HepG2 (cell line): ENCODE results near the gene MFSD2B. TPM values are rescaled to one million over a fixed set of nuclear protein-coding genes. Genes with fewer than 3 reads are reported as not detected.

ENCODE experiments used
- AGO1 ChIP-seq: fragments of 200-400 bp; formaldehyde crosslinking; IDR thresholded peaks from 2 replicates; pipeline ENCODE4 v1.6.1; 2017; ENCODE audit warnings: mild to moderate bottlenecking, low read depth, low read length, moderate library complexity; ENCODE audit not compliant: poor library complexity, severe bottlenecking
- CHCHD3 ChIP-seq: sonication (generic); formaldehyde crosslinking; IDR thresholded peaks from 2 replicates; pipeline ENCODE4 v1.8.0; 2022; ENCODE audit warnings: mild to moderate bottlenecking, missing genetic modification reagents, moderate library complexity
- FOXA3 ChIP-seq: IDR thresholded peaks from 2 replicates; pipeline ENCODE4 v1.6.1; 2016; ENCODE audit warnings: missing genetic modification reagents, missing compliant biosample characterization
- MAFG ChIP-seq: sonication (generic); formaldehyde crosslinking; IDR thresholded peaks from 2 replicates; pipeline ENCODE4 v1.5.1; 2020; ENCODE audit warnings: mild to moderate bottlenecking, missing genetic modification reagents
- MEIS2 ChIP-seq: sonication (generic); formaldehyde crosslinking; IDR thresholded peaks from 2 replicates; pipeline ENCODE4 v1.9.0; 2021; ENCODE audit warnings: mild to moderate bottlenecking, missing genetic modification reagents
- MLLT10 ChIP-seq: sonication (generic); formaldehyde crosslinking; IDR thresholded peaks from 2 replicates; pipeline ENCODE4 v1.4.0; 2020; ENCODE audit warnings: missing genetic modification reagents
- NFKBIZ ChIP-seq: IDR thresholded peaks from 2 replicates; pipeline ENCODE4 v1.6.1; 2018; ENCODE audit warnings: missing genetic modification reagents, missing compliant biosample characterization
- NR2F2 ChIP-seq: IDR thresholded peaks from 2 replicates; pipeline ENCODE4 v1.6.1; 2012; ENCODE audit warnings: low read depth, inconsistent platforms, borderline replicate concordance
- RBM22 ChIP-seq: fragments of 200-400 bp; formaldehyde crosslinking; optimal IDR thresholded peaks from 2 replicates; pipeline ENCODE3; 2017; ENCODE audit warnings: mild to moderate bottlenecking, low read length, moderate library complexity
- RNF219 ChIP-seq: sonication (generic); formaldehyde crosslinking; IDR thresholded peaks from 2 replicates; pipeline ENCODE4 v1.5.0; 2020; ENCODE audit warnings: mild to moderate bottlenecking, missing genetic modification reagents
- SIN3A ChIP-seq: IDR thresholded peaks from 2 replicates; pipeline ENCODE4 v1.6.1; 2011; ENCODE audit warnings: low read depth, mild to moderate bottlenecking, control low read depth, low read length, borderline replicate concordance
- SNAI1 ChIP-seq: sonication (generic); formaldehyde crosslinking; IDR thresholded peaks from 2 replicates; pipeline ENCODE4 v1.5.0; 2020; ENCODE audit warnings: mild to moderate bottlenecking, missing genetic modification reagents, borderline replicate concordance
- STAT5B ChIP-seq: sonication (generic); formaldehyde crosslinking; IDR thresholded peaks from 2 replicates; pipeline ENCODE4 v1.4.0; 2020; ENCODE audit warnings: missing genetic modification reagents
- THAP11 ChIP-seq: IDR thresholded peaks from 2 replicates; pipeline ENCODE4 v1.6.1; 2016; ENCODE audit warnings: missing biosample characterization, missing genetic modification reagents
- TOPORS ChIP-seq: sonication (generic); formaldehyde crosslinking; IDR thresholded peaks from 2 replicates; pipeline ENCODE4 v1.8.0; 2023; ENCODE audit warnings: mild to moderate bottlenecking, missing genetic modification reagents
- YEATS4 ChIP-seq: sonication (generic); formaldehyde crosslinking; IDR thresholded peaks from 2 replicates; pipeline ENCODE4 v1.4.0; 2020; ENCODE audit warnings: missing genetic modification reagents, borderline replicate concordance
- ZNF10 ChIP-seq: sonication (generic); formaldehyde crosslinking; IDR thresholded peaks from 2 replicates; pipeline ENCODE4 v1.4.0; 2020; ENCODE audit warnings: mild to moderate bottlenecking, low read depth, missing genetic modification reagents, borderline replicate concordance
- ZNF343 ChIP-seq: sonication (generic); formaldehyde crosslinking; IDR thresholded peaks from 2 replicates; pipeline ENCODE4 v1.4.0; 2020; ENCODE audit warnings: mild to moderate bottlenecking, missing genetic modification reagents
- ZNF484 ChIP-seq: sonication (generic); formaldehyde crosslinking; IDR thresholded peaks from 2 replicates; pipeline ENCODE4 v1.5.1; 2020; ENCODE audit warnings: mild to moderate bottlenecking, low read depth, missing genetic modification reagents, borderline replicate concordance
- ZNF614 ChIP-seq: IDR thresholded peaks from 2 replicates; pipeline ENCODE4 v1.6.1; 2018; ENCODE audit warnings: missing biosample characterization, missing genetic modification reagents, inconsistent platforms, borderline replicate concordance
- ZSCAN29 ChIP-seq: sonication (generic); formaldehyde crosslinking; conservative IDR thresholded peaks from 2 replicates; pipeline ENCODE4 v1.4.0; 2020; ENCODE audit warnings: mild to moderate bottlenecking, missing genetic modification reagents
- polyA plus RNA-seq, 8 experiments: library from polyadenylated mRNA; depleted of rRNA in 3 of 8; stranded (reverse) in 7 of 8; unstranded in 1 of 8; fragments of >200 nt; fragmentation: Illumina TruSeq in 4 of 8; extraction: Trizol in 4 of 8; gene quantifications; 2 replicates each; pipeline versions ENCODE4 v1.2.1 to v1.2.3, GENCODE V29; 2011 to 2016; ENCODE audit warnings: low read depth in 4 of 8, missing spikeins in 1 of 8, mixed read lengths in 1 of 8; ENCODE audit not compliant: insufficient read depth in 1 of 8
- total RNA-seq, 5 experiments: library from RNA; depleted of rRNA; stranded (reverse); fragments of >200 nt; fragmentation: Illumina TruSeq; extraction: Trizol; gene quantifications; 2 replicates each; pipeline ENCODE4 v1.2.3, GENCODE V29; 2016; ENCODE audit warnings: low read depth in 1 of 5
- TF ChIP-seq, protein P1 (sequence below): sonication (generic); formaldehyde crosslinking; IDR thresholded peaks from 2 replicates; pipeline ENCODE4 v1.5.1; 2020; ENCODE audit warnings: missing genetic modification reagents, mild to moderate bottlenecking, borderline replicate concordance
- TF ChIP-seq, protein P2 (sequence below): sonication (generic); formaldehyde crosslinking; IDR thresholded peaks from 2 replicates; pipeline ENCODE4 v1.5.0; 2020; ENCODE audit warnings: missing genetic modification reagents
- TF ChIP-seq, protein P3 (sequence below): IDR thresholded peaks from 2 replicates; pipeline ENCODE4 v1.6.1; 2016; ENCODE audit warnings: missing compliant biosample characterization, missing genetic modification reagents, borderline replicate concordance

Gene MFSD2B
- total and polyA plus RNA-seq, 2 of the 13 experiments (the other 11 are each of a cell fraction or from before 2014, with no cell fraction given): 0.21 to 0.93 TPM

- TF ChIP-seq CHCHD3 (CRISPR knock-in tag): no peak
- TF ChIP-seq ZNF343 (CRISPR knock-in tag): no peak
- TF ChIP-seq ZNF614: no peak
- no peak for TF ChIP-seq TOPORS (CRISPR knock-in tag)
- TF ChIP-seq ZSCAN29 (CRISPR knock-in tag): no peak
- TF ChIP-seq AGO1: no peak
- TF ChIP-seq RNF219 (CRISPR knock-in tag): no peak
- TF ChIP-seq SNAI1 (CRISPR knock-in tag): no peak
- no peak for TF ChIP-seq STAT5B (CRISPR knock-in tag)
- TF ChIP-seq, protein P1, sequence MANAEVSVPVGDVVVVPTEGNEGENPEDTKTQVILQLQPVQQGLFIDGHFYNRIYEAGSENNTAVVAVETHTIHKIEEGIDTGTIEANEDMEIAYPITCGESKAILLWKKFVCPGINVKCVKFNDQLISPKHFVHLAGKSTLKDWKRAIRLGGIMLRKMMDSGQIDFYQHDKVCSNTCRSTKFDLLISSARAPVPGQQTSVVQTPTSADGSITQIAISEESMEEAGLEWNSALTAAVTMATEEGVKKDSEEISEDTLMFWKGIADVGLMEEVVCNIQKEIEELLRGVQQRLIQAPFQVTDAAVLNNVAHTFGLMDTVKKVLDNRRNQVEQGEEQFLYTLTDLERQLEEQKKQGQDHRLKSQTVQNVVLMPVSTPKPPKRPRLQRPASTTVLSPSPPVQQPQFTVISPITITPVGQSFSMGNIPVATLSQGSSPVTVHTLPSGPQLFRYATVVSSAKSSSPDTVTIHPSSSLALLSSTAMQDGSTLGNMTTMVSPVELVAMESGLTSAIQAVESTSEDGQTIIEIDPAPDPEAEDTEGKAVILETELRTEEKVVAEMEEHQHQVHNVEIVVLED (CRISPR knock-in tag): no peak
- 0 out of 2 replicates have a peak, but pooled peaks have one; percentile 18 for TF ChIP-seq YEATS4 (CRISPR knock-in tag)
- TF ChIP-seq RBM22: no peak
- no peak for TF ChIP-seq ZNF484 (CRISPR knock-in tag)
- peak; percentile 30; the same call in 1 of the 2 replicates for TF ChIP-seq MEIS2 (CRISPR knock-in tag)
- no peak for TF ChIP-seq MAFG (CRISPR knock-in tag)
- no peak for TF ChIP-seq SIN3A
- no peak for TF ChIP-seq MLLT10 (CRISPR knock-in tag)
- no peak for TF ChIP-seq NFKBIZ
- TF ChIP-seq, protein P2, sequence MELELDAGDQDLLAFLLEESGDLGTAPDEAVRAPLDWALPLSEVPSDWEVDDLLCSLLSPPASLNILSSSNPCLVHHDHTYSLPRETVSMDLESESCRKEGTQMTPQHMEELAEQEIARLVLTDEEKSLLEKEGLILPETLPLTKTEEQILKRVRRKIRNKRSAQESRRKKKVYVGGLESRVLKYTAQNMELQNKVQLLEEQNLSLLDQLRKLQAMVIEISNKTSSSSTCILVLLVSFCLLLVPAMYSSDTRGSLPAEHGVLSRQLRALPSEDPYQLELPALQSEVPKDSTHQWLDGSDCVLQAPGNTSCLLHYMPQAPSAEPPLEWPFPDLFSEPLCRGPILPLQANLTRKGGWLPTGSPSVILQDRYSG: no peak
- peak; percentile 68 for TF ChIP-seq FOXA3 (CRISPR knock-in tag)
- TF ChIP-seq, protein P3, sequence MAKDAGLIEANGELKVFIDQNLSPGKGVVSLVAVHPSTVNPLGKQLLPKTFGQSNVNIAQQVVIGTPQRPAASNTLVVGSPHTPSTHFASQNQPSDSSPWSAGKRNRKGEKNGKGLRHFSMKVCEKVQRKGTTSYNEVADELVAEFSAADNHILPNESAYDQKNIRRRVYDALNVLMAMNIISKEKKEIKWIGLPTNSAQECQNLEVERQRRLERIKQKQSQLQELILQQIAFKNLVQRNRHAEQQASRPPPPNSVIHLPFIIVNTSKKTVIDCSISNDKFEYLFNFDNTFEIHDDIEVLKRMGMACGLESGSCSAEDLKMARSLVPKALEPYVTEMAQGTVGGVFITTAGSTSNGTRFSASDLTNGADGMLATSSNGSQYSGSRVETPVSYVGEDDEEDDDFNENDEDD: no peak
- peak; percentile 61; the same call in 1 of the 2 replicates for TF ChIP-seq THAP11 (CRISPR knock-in tag)
- TF ChIP-seq NR2F2: peak; percentile 92
- TF ChIP-seq ZNF10: no peak
Observed at GRCh38 chr2:24022324-24022974, 12.6 kb downstream of the MFSD2B start (continued).
